Mucosa of descending colon (tissue), 3 donors: ENCODE data around the gene UGT2B7. TPM values are rescaled to one million over a fixed set of nuclear protein-coding genes. Genes with fewer than 3 reads are reported as not detected.
"Not testable (repeated sequence)": the region's sequence is repeated elsewhere in the genome, so short reads cannot be mapped to it uniquely, and the experiment has no call there.

Source experiments
- ATAC-seq: fragments of 200-7000 bp; cut with Tn5 transposase; one replicate; pipeline ENCODE4 v1.9.1; 2020; ENCODE audit warnings: mild to moderate bottlenecking, moderate library complexity
- DNase-seq, 3 donors: peaks; one replicate each; pipeline ENCODE4 v3.0.0-alpha.2; 2020
- H3K36me3 ChIP-seq: fragments of 200-600 bp; one replicate; pipeline ENCODE4 v1.8.0; 2021; ENCODE audit warnings: low read depth, mild to moderate bottlenecking
- H3K4me1 ChIP-seq: fragments of 200-600 bp; one replicate; pipeline ENCODE4 v1.8.0; 2021; ENCODE audit warnings: low read depth, mild to moderate bottlenecking
- H3K4me3 ChIP-seq: fragments of 200-600 bp; one replicate; pipeline ENCODE4 v1.8.0; 2021; ENCODE audit warnings: mild to moderate bottlenecking
- H3K9me3 ChIP-seq: fragments of 200-600 bp; one replicate; pipeline ENCODE4 v1.8.0; 2021; ENCODE audit warnings: mild to moderate bottlenecking
- CTCF ChIP-seq: fragments of 200-600 bp; IDR thresholded peaks from one replicate; pipeline ENCODE4 v1.8.0; 2022; ENCODE audit warnings: antibody characterized with exemption, mild to moderate bottlenecking
- intact Hi-C, 2 donors: fragments of 100-400 bp; cut with DNase I in 1 of 2; cut with micrococcal nuclease in 1 of 2; formaldehyde crosslinking; loops; one replicate each; pipeline versions ENCODE4 v1.11.0 to v1.11.1; 2022; cut with DNase I, micrococcal nuclease
- total RNA-seq, 3 donors: library from RNA; stranded (reverse); fragmentation: NEBNext Ultra II Directional in 2 of 3; extraction: Animal tissue kit (Norgen Biotek cat#: 25700) in 2 of 3; gene quantifications; one replicate each; pipeline versions ENCODE4 v1.2.1 to v1.2.4, GENCODE V29; 2021 to 2023
- donor health status: DM: no; HTN: no; CAD: no; lungs with moderate emphysema.
- donor health status: DM: no; HTN: no; CAD: no.
- donor health status: DM: no; HTN: yes; CAD: no.

The UGT2B7 gene
- total RNA-seq, 3 donors from 2014 or later = 0.73 to 6.0 (median 5.2) TPM

GRCh38 chr4:69104719-69105275 lies 8.5 kb downstream of the UGT2B7 start:
- ATAC-seq = peak; percentile 99
- no peak for TF ChIP-seq CTCF

GRCh38 chr4:69115151-69115850 lies 19.0 kb downstream of the UGT2B7 start:
- H3K4me1 ChIP-seq, intact Hi-C loops, H3K4me3 ChIP-seq, H3K36me3 ChIP-seq, ATAC-seq, H3K9me3 ChIP-seq: not testable (repeated sequence)
- peak in 2 of 3 donors; percentile 28 to 49 for DNase-seq

More at GRCh38 chr4:69104719-69105275, 8.5 kb downstream of the UGT2B7 start:
- Histone ChIP-seq H3K9me3 (no peaks in the 10 kb centered on the region), H3K36me3 (no peaks in the 10 kb centered on the region), H3K4me3 (no peak overlapping the region), H3K4me1 (no peaks in the 10 kb centered on the region)
- peak; percentile 51 to 69 (median 61) for DNase-seq
- intact Hi-C loops = no loop called here

- Histone ChIP-seq H3K4me1 (no peaks in the 10 kb centered on the region), H3K9me3 (no peaks in the 10 kb centered on the region), H3K4me3 (no peak overlapping the region), H3K36me3 (no peaks in the 10 kb centered on the region)
- intact Hi-C loops = no loop called here
- ATAC-seq = peak; percentile 47
- DNase-seq = no peak
- no peak for TF ChIP-seq CTCF
Measured at GRCh38 chr4:69115851-69116213, 19.6 kb downstream of the UGT2B7 start.

GRCh38 chr4:69116645-69117321 lies 20.5 kb downstream of the UGT2B7 start:
- intact Hi-C loops = no loop called here
- no peaks in the 10 kb centered on the region for H3K9me3 ChIP-seq
- DNase-seq (peak in 1 of 3 donors; percentile 23), ATAC-seq (peak; percentile 88)
- no peaks in the 10 kb centered on the region for H3K4me1 ChIP-seq
- no peak for TF ChIP-seq CTCF
- no peaks in the 10 kb centered on the region for H3K36me3 ChIP-seq
- H3K4me3 ChIP-seq = no peak overlapping the region

- DNase-seq = no peak
- H3K9me3 ChIP-seq = no peaks in the 10 kb centered on the region
- TF ChIP-seq CTCF = no peak
- H3K4me3 ChIP-seq = no peak overlapping the region
- H3K4me1 ChIP-seq = no peaks in the 10 kb centered on the region
- intact Hi-C loops = no loop called here
- ATAC-seq = no peak
- no peaks in the 10 kb centered on the region for H3K36me3 ChIP-seq
Measured at GRCh38 chr4:69120870-69121269, 24.6 kb downstream of the UGT2B7 start.

GRCh38 chr4:69122476-69122875 lies 26.2 kb downstream of the UGT2B7 start:
- TF ChIP-seq CTCF = no peak
- DNase-seq (no peak), ATAC-seq (no peak)
- Histone ChIP-seq H3K36me3 (no peaks in the 10 kb centered on the region), H3K9me3 (no peaks in the 10 kb centered on the region), H3K4me1 (no peaks in the 10 kb centered on the region), H3K4me3 (no peak overlapping the region)
- intact Hi-C loops = no loop called here
